Inflammatory macrophage (primary cell): ENCODE data around the gene RNF166.

ENCODE experiments used
- DNase-seq, 2 donors: peaks; one replicate each; pipeline ENCODE4 v3.0.0-alpha.2; 2020 to 2022

The RNF166 gene

DNA sequence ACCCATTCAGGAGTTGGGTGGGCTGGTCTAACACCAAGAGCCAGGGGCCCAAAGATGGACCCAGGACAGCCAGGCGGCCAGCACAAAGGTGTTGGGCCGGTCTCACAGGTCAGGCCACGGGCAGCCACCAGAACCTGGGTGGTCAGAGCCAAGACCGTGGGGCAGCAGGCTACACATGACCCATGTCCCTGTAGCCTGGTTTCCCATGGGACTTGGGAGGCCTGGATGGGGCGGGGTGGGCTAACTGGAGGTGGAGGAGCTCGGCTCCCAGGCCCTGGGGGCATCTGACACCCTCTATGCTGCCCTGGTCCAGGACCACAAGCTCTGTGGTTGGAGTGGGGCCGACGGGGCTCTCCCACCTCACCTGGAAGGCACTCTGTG is 17.3 kb upstream of the RNF166 start:
- no peak for DNase-seq

DNA sequence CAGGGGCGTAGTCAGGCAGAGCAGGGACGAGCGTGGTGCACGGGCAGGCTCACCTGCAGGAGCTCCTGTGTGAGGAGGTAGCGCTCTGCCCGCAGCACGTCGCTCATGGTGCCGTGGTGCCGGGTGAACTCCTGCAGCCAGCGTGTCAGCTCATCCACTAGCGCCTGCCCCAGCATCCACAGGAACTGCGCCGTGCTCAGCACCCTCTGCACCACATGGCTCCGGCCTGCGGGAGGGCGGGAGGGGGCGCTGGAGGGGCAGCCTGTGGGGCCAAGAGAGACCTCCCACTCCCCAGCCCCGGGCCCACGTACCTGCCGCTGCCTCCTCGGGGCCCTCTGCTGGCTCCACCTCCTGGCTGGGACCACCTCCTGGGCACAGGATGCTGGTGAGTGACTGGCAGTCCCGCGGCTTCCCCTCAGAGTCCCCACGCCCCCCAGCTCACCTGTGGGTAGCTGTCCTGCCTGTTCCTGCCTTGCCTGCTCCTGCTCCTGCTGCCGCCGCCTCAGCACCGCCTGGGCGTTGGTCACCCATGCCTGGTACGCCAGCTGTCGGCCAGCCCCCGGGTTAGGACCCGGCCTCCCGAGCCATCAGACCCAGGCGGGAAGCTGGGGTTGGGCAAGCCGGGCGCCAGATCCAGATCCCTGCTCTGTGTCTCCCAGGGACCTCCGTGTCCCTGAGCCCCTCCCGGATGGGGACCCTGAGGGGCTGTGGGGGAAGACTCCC is 16.7 kb upstream of the RNF166 start:
- DNase-seq, result no peak

DNA sequence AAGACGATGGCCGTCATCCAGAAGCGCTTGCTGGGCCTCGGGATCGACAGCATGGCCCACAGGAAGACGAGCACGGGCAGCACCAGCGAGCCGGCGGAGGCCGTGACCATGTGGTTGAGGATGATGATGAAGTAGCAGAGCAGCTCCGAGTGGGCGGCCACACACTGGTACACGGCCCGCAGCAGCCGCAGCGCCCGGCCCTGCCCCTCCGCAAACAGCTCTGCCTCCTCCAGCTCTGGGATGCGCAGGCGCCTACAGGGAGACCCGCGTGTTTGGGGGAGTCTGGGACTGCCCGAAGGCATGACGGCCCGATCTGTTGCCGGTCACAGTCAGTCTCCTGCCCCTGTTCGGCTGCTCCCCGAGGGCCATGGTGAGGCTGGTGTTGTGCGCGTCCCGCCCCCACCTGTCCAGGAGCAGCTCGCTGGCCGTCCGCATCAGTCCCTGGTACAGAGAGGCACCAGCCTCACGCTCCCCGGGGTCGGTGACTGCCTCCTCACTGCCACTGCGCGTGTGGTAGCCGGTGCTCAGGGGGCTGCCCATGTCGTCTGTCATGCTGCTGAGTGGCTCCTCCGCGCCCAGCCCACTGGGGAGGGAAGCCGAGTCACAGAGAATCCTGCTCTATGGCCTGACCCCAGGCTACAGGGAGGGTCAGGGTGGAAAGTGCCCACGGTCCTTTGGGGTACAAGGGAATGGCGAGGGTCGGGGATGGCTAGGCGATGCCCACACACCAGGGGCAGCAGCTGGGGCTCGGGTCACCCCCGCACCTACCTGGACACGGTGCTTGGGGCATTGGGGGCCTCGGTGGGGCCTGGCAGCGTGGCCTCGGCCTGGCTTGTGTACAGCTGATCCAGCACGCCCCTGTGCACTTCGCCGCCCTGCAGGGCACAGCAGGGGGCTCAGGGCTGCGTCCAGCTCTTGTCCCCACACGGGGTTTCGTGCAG is 15.9 kb upstream of the RNF166 start:
- DNase-seq, result no peak

DNA sequence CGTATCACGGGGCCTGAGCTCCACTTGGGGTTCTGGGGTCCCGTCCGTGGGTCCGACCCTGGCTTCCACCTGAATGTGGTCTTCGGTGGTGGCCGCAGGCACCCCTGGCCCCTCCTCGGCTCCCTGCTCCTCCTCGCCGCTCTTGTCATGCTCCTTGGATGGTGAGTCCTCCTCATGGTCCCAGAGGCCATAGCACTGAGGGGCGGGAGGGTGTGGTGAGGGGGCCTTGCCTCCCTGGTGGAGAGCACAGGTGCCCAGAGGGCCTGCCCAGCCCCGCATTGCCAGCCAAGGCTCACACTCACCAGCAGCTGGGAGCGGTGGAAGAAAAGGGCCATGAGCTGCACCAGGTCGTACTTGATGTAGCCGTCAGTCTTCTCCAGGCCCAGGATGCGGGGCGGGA is 15.0 kb upstream of the RNF166 start:
- DNase-seq, result no peak

- DNase-seq, result no peak
These were observed 14.3 kb upstream of the RNF166 start for GRCh38 chr16:88720396-88720970.

DNA sequence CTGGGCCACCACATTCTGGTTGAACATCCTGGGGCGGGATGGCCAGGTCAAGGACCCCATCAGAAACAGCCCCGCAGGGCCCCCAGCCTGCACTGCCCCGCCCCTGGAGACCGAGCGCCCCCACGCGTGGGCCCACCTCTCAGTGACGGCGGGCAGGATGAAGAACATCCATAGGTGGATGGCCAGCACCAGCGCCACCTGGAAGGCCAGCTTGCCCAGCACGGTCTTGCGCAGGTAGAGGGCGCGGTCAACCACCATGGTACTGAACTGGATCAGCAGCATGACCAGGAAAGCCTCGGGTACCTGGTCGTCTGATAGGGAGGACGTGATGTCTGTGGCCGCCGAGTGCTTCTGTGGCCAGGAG is 13.7 kb upstream of the RNF166 start:
- DNase-seq, result no peak

DNA sequence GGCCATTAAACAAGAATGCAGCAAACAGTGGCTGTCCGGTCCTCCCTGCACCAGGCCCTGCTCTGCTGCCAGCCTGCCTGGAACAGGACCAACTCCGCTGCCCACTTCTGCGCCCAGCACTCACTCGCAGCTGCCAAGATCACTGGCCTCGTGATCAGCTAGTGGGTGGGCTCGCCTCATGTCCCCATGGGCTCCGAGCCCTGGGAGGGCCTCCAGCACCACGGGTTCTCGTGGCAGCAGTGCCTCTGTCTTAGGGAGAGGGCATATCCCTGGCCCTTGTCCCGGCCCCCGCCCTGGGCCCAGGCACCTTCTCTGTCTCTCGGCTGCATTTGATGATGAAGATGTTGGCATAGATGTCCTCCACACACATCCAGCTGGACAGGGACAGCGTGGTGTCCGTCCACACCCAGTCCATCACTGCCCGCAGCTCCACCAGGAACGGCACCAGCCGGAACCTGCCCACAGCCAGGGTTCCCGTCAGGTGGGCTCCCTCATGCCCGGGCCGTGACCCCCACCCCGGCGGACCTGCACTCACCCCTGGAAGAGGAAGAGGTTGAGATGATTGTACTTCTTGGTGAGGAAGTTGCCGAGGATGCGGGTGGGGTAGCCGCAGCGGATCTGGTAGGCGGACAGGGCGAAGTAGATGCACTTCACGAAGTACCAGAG is 13.2 kb upstream of the RNF166 start:
- no peak for DNase-seq

- peak in 1 of 2 donors; percentile 32 for DNase-seq
These were observed 12.0 kb upstream of the RNF166 start for GRCh38 chr16:88718178-88718577.

- no peak for DNase-seq
These were observed 10.4 kb upstream of the RNF166 start for GRCh38 chr16:88716601-88717001.

- no peak for DNase-seq
These were observed 10.0 kb upstream of the RNF166 start for GRCh38 chr16:88716201-88716600.

GRCh38 chr16:88715312-88716190 is 9.3 kb upstream of the RNF166 start:
- no peak for DNase-seq

- DNase-seq, result no peak
These were observed 8.5 kb upstream of the RNF166 start for GRCh38 chr16:88714420-88715302.

GRCh38 chr16:88713568-88714419 is 7.6 kb upstream of the RNF166 start:
- no peak for DNase-seq

DNA sequence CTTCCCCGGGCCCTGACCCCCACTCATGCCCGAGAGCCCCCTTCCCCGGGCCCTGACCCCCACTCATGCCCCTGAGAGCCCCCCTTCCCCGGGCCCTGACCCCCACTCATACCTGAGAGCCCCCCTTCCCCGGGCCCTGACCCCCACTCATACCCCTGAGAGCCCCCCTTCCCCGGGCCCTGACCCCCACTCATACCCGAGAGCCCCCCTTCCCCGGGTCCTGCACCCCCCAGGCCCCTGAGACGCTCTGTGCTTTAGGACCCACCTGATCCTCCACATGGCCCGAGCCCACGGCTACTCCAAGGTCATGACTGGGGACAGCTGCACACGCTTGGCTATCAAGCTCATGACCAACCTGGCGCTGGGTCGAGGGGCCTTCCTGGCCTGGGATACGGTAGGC is 6.8 kb upstream of the RNF166 start:
- no peak for DNase-seq

DNA sequence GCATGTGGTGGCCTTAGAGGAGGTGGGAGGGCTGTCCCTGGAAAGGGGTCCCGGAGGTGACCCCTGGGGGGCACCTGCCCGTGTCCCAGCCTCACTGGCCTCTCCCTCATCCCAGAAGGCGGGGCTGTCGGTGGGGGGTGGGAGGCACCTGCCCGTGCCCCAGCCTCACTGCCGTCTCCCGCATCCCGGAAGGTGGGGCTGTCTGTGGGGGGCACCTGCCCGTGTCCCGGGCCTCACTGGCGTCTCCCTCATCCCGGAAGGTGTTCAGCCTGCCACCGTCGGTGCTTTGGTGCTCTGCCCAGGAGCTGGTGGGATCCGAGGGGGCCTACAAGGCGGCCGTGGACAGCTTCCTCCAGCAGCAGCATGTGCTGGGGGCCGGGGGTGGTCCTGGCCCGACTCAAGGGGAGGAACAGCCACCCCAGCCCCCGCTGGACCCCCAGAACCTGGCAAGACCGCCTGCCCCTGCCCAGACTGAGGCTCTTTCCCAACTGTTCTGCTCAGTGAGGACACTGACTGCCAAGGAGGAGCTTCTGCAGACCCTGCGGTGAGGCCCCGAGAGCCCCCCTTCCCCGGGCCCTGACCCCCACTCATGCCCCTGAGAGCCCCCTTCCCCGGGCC is 6.3 kb upstream of the RNF166 start:
- DNase-seq, result no peak

- no peak for DNase-seq
These were observed 5.6 kb upstream of the RNF166 start for GRCh38 chr16:88711750-88712340.

DNA sequence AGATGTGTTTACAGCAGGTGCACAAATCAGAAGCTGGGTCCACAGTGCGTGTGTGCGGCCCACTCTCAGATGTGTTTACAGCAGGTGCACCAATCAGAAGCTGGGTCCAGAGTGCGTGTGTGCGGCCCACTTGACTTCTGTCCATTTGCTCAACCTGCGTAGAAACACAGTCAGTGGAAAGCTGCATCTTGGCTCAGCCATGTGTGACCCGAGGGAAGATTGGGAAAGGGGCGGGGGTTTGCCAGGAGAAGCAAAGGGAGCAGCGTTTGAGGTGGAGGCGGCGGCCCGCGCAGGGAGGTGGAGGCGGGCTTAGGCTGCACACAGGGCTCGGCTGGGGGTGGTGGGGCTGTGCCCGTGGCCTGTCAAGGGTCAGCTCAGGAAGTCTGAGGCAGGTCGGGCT is 4.3 kb upstream of the RNF166 start:
- no peak for DNase-seq

DNA sequence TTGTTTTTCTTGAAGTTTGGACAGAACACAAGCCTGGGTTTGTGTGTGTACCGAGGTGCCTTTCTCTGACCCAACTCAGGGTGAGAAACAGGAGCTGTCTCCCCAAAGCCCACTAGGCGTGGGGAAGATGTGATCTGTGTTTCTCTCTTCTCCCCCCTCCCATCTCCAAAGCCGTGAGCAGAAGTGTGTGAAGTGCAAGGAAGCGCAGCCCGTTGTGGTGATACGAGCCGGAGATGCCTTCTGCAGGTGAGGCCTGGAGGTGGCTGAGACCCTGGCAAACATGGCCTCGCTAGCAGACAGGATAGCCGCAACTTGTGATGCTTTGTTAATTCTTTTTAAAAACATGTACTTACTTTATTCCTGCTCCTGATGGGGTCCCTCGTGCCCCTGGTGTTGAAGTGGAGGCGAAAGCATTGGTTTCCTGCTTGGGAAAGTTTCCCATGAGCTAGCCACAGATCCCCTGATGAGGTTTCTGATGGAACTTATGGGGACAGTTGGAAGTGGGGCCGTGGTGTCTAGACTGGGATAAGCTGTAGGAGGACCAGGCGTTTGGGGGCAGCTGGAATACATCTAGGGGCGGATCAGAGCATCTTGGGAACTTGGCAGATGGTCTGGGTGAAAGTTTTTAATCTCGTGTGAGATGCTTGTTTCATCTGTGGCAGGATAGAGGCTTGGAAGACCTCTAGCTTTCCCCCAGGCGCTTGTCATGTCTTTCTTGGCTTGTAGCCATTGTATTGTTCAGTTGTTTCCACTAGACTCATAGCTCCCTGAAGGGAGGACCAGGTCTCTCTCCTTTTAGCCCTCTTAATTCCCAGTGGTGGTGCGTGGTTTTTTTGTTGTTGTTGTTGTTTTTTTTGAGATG is 988 bp upstream of the RNF166 start:
- no peak for DNase-seq
